GM12878 (cell line): Measurements from ENCODE around the gene ADM2. TPM values are rescaled to one million over a fixed set of nuclear protein-coding genes. Genes with fewer than 3 reads are reported as not detected.

ENCODE experiments used
- CBFB ChIP-seq: IDR thresholded peaks from 2 replicates; pipeline ENCODE4 v1.6.1; 2016; ENCODE audit warnings: antibody characterized with exemption, low read depth
- DPF2 ChIP-seq: fragments of 450-650 bp; IDR thresholded peaks from 2 replicates; pipeline ENCODE4 v1.6.1; 2017; ENCODE audit warnings: mild to moderate bottlenecking
- EED ChIP-seq: sonication (generic); IDR thresholded peaks from 2 replicates; pipeline ENCODE4 v1.6.1; 2016; ENCODE audit warnings: antibody characterized with exemption, low read depth
- EP300 ChIP-seq, 2 experiments: fragments of 150-350 bp in 1 of 2; IDR thresholded peaks; 2 replicates each; pipeline ENCODE4 v1.6.1; 2011 to 2012; ENCODE audit warnings: low read depth in 2 of 2, low read length in 2 of 2, borderline replicate concordance in 1 of 2, improper control_type of control experiment in 1 of 2, inconsistent platforms in 1 of 2; ENCODE audit not compliant: control insufficient read depth in 1 of 2
- ETV6 ChIP-seq, 2 experiments: fragments of 450-650 bp in 1 of 2; IDR thresholded peaks in 1 of 2; conservative IDR thresholded peaks in 1 of 2; 2 replicates each; pipeline ENCODE4 v1.6.1; 2014; ENCODE audit warnings: antibody characterized with exemption in 1 of 2, borderline replicate concordance in 1 of 2, low read depth in 1 of 2, mild to moderate bottlenecking in 1 of 2, moderate library complexity in 1 of 2
- HCFC1 ChIP-seq: fragments of 150-350 bp; IDR thresholded peaks from 2 replicates; pipeline ENCODE4 v1.6.1; 2014; ENCODE audit warnings: low read length
- LARP7 ChIP-seq: fragments of 450-650 bp; IDR thresholded peaks from 2 replicates; pipeline ENCODE4 v1.6.1; 2017; ENCODE audit warnings: mild to moderate bottlenecking
- NFIC ChIP-seq: IDR thresholded peaks from 2 replicates; pipeline ENCODE4 v1.6.1; 2012; ENCODE audit warnings: low read depth, mild to moderate bottlenecking, inconsistent platforms, low read length, moderate library complexity
- NFYA ChIP-seq: IDR thresholded peaks from 2 replicates; pipeline ENCODE4 v1.6.1; 2011; ENCODE audit warnings: low read depth, mild to moderate bottlenecking, low read length, improper control_type of control experiment, borderline replicate concordance
- RAD21 ChIP-seq: IDR thresholded peaks from 2 replicates; pipeline ENCODE4 v1.6.1; 2011; ENCODE audit warnings: mild to moderate bottlenecking, low read depth, low read length, moderate library complexity; ENCODE audit not compliant: insufficient read depth
- ZNF217 ChIP-seq: fragments of 450-650 bp; IDR thresholded peaks from 2 replicates; pipeline ENCODE4 v1.6.1; 2017; ENCODE audit warnings: antibody characterized with exemption, mild to moderate bottlenecking
- ZNF622 ChIP-seq: fragments of 450-650 bp; IDR thresholded peaks from 2 replicates; pipeline ENCODE4 v1.6.1; 2017; ENCODE audit warnings: mild to moderate bottlenecking, inconsistent platforms
- polyA plus RNA-seq, 11 experiments: library from polyadenylated mRNA; depleted of rRNA in 4 of 11; unstranded in 6 of 11; stranded (reverse) in 5 of 11; fragments of >200 nt; fragmentation: Nextera tagmentation in 4 of 11; fragmentation: Illumina TruSeq in 1 of 11; extraction: Ambion mirVana in 4 of 11; extraction: Trizol in 1 of 11; gene quantifications; 1 replicate in 1 of 11; 2 replicates in 10 of 11; pipeline versions ENCODE4 v1.2.1 to v1.2.3, GENCODE V29; 2011 to 2016; ENCODE audit warnings: inconsistent platforms in 2 of 11, missing spikeins in 2 of 11, low read depth in 1 of 11
- total RNA-seq, 4 experiments: library from RNA; depleted of rRNA in 3 of 4; stranded (reverse); fragments of >200 nt in 3 of 4; fragmentation: Illumina TruSeq in 1 of 4; extraction: Trizol in 1 of 4; gene quantifications; 2 replicates each; pipeline versions ENCODE4 v1.2.1 to v1.2.3, GENCODE V29; 2013 to 2021
- TF ChIP-seq, protein P1 (sequence below): fragments of 450-650 bp; IDR thresholded peaks from 2 replicates; pipeline ENCODE4 v1.6.1; 2017; ENCODE audit warnings: low read depth, mild to moderate bottlenecking, moderate library complexity
- TF ChIP-seq, protein P2 (sequence below): fragments of 450-650 bp; IDR thresholded peaks from 2 replicates; pipeline ENCODE4 v1.6.1; 2017; ENCODE audit warnings: mild to moderate bottlenecking, moderate library complexity
- TF ChIP-seq, protein P3 (sequence below): fragments of 450-650 bp; IDR thresholded peaks from 2 replicates; pipeline ENCODE4 v1.6.1; 2018; ENCODE audit warnings: borderline replicate concordance, mild to moderate bottlenecking; ENCODE audit not compliant: partially characterized antibody
- TF ChIP-seq, protein P4 (sequence below): IDR thresholded peaks from 2 replicates; pipeline ENCODE4 v1.6.1; 2011; ENCODE audit warnings: low read depth, mild to moderate bottlenecking, low read length, moderate library complexity, borderline replicate concordance; ENCODE audit errors: extremely low read depth
- TF ChIP-seq, protein P5 (sequence below): fragments of 150-350 bp; IDR thresholded peaks from 2 replicates; pipeline ENCODE4 v1.6.1; 2014; ENCODE audit warnings: mild to moderate bottlenecking, low read depth, low read length

ADM2 gene
- total and polyA plus RNA-seq, 10 of the 15 experiments (the other 5 are each of a cell fraction or from before 2014, with no cell fraction given) = 0.02 to 0.33 (median 0.12) TPM; not detected in 2

DNA sequence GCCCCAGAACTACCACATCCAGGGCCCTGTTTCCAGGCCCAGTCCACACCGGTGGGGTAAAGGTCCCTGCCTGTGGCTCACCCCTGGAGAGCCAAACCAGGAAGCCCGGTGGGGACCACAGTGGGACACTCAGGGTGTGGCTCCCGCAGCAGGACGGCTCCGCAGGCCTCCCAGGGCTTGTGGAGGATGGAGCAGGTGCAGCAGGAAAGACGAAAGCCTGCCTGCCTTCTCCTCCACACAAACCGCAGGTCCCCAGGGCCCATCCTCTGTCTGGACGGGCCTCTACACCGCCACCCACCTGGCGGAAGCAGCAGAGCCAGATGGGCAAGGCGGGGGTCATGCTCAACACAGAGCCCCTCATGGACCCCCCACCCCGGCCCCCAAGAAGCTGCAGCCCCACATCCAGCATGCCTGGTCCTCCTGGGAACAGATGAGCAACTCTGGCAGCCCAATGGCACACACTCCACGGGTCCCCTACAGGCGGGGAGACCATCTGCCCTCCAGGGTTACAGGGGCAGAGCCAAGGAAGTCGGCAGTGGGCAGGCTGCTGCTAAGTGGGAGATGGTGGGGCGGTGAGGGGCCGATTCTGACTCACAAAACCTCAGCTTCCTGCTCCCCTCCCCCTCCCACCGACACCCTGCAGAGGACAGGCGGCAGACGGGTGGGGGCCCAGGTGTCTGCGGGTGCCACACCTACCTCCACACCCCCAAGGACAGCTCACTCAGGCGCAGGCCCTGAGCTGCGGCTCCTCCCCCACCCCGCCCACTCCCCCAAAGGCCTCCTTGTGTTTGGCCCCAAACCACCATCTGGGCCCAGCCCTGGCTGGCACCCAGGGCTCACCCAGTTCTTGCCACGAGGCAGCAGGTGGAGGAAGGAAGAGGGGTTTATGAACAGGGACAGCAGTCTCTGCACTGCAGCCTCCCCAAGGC lies 11.7 kb upstream of the ADM2 start (continued):
- TF ChIP-seq, protein P1, sequence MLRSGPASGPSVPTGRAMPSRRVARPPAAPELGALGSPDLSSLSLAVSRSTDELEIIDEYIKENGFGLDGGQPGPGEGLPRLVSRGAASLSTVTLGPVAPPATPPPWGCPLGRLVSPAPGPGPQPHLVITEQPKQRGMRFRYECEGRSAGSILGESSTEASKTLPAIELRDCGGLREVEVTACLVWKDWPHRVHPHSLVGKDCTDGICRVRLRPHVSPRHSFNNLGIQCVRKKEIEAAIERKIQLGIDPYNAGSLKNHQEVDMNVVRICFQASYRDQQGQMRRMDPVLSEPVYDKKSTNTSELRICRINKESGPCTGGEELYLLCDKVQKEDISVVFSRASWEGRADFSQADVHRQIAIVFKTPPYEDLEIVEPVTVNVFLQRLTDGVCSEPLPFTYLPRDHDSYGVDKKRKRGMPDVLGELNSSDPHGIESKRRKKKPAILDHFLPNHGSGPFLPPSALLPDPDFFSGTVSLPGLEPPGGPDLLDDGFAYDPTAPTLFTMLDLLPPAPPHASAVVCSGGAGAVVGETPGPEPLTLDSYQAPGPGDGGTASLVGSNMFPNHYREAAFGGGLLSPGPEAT = no peak
- TF ChIP-seq DPF2 = peak; percentile 84
- no peak for TF ChIP-seq NFYA
- no peak for TF ChIP-seq RAD21
- peak; percentile 86 for TF ChIP-seq EED
- TF ChIP-seq, protein P2, sequence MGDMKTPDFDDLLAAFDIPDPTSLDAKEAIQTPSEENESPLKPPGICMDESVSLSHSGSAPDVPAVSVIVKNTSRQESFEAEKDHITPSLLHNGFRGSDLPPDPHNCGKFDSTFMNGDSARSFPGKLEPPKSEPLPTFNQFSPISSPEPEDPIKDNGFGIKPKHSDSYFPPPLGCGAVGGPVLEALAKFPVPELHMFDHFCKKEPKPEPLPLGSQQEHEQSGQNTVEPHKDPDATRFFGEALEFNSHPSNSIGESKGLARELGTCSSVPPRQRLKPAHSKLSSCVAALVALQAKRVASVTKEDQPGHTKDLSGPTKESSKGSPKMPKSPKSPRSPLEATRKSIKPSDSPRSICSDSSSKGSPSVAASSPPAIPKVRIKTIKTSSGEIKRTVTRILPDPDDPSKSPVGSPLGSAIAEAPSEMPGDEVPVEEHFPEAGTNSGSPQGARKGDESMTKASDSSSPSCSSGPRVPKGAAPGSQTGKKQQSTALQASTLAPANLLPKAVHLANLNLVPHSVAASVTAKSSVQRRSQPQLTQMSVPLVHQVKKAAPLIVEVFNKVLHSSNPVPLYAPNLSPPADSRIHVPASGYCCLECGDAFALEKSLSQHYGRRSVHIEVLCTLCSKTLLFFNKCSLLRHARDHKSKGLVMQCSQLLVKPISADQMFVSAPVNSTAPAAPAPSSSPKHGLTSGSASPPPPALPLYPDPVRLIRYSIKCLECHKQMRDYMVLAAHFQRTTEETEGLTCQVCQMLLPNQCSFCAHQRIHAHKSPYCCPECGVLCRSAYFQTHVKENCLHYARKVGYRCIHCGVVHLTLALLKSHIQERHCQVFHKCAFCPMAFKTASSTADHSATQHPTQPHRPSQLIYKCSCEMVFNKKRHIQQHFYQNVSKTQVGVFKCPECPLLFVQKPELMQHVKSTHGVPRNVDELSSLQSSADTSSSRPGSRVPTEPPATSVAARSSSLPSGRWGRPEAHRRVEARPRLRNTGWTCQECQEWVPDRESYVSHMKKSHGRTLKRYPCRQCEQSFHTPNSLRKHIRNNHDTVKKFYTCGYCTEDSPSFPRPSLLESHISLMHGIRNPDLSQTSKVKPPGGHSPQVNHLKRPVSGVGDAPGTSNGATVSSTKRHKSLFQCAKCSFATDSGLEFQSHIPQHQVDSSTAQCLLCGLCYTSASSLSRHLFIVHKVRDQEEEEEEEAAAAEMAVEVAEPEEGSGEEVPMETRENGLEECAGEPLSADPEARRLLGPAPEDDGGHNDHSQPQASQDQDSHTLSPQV = no peak
- TF ChIP-seq, protein P3, sequence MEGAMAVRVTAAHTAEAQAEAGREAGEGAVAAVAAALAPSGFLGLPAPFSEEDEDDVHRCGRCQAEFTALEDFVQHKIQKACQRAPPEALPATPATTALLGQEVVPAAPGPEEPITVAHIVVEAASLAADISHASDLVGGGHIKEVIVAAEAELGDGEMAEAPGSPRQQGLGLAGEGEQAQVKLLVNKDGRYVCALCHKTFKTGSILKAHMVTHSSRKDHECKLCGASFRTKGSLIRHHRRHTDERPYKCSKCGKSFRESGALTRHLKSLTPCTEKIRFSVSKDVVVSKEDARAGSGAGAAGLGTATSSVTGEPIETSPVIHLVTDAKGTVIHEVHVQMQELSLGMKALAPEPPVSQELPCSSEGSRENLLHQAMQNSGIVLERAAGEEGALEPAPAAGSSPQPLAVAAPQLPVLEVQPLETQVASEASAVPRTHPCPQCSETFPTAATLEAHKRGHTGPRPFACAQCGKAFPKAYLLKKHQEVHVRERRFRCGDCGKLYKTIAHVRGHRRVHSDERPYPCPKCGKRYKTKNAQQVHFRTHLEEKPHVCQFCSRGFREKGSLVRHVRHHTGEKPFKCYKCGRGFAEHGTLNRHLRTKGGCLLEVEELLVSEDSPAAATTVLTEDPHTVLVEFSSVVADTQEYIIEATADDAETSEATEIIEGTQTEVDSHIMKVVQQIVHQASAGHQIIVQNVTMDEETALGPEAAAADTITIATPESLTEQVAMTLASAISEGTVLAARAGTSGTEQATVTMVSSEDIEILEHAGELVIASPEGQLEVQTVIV = no peak
- TF ChIP-seq, protein P4, sequence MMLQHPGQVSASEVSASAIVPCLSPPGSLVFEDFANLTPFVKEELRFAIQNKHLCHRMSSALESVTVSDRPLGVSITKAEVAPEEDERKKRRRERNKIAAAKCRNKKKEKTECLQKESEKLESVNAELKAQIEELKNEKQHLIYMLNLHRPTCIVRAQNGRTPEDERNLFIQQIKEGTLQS = no peak
- TF ChIP-seq ZNF622 = no peak
- TF ChIP-seq CBFB = peak; percentile 87
- TF ChIP-seq, protein P5, sequence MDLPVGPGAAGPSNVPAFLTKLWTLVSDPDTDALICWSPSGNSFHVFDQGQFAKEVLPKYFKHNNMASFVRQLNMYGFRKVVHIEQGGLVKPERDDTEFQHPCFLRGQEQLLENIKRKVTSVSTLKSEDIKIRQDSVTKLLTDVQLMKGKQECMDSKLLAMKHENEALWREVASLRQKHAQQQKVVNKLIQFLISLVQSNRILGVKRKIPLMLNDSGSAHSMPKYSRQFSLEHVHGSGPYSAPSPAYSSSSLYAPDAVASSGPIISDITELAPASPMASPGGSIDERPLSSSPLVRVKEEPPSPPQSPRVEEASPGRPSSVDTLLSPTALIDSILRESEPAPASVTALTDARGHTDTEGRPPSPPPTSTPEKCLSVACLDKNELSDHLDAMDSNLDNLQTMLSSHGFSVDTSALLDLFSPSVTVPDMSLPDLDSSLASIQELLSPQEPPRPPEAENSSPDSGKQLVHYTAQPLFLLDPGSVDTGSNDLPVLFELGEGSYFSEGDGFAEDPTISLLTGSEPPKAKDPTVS = no peak
- TF ChIP-seq LARP7 = no peak
- TF ChIP-seq EP300 (IDR thresholded peaks at IDR 0.05; ENCODE audit: borderline replicate concordance in 1 of 2, control insufficient read depth in 1 of 2, low read depth in 2 of 2, low read length in 2 of 2) = peak; percentile 47 to 63; a peak in 3 of 4 replicates
- TF ChIP-seq HCFC1 = no peak; the same call in 1 of the 2 replicates
- peak in 1 of 2 experiments; percentile 69; a peak in 2 of 4 replicates for TF ChIP-seq ETV6 (conservative IDR thresholded peaks at IDR 0.05 in 1 of 2, IDR thresholded peaks at IDR 0.05 in 1 of 2; ENCODE audit: borderline replicate concordance in 1 of 2, low read depth in 1 of 2)
- TF ChIP-seq ZNF217 = no peak
- no peak; the same call in 1 of the 2 replicates for TF ChIP-seq NFIC
